ENCODE results near the gene NHSL1. TPM values are rescaled to one million over a fixed set of nuclear protein-coding genes. Genes with fewer than 3 reads are reported as not detected.

The NHSL1 gene
- total and polyA plus RNA-seq, 2 of the 8 experiments (the other 6 are each of a cell fraction or from before 2014, with no cell fraction given), result 7.2 to 32.4 TPM

GRCh38 chr6:138512609-138513008 is 13.3 kb upstream of the NHSL1 start (continued):
- no peak for TF ChIP-seq CHD7 (IDR thresholded peaks at IDR 0.05; ENCODE audit: insufficient replicate concordance, low read length)
- no peak for TF ChIP-seq GABPA (IDR thresholded peaks at IDR 0.05; ENCODE audit: borderline replicate concordance, insufficient read depth, low read length)
- TF ChIP-seq BRCA1 (IDR thresholded peaks at IDR 0.05; ENCODE audit: low read depth, low read length), result no peak
- TF ChIP-seq SRF (IDR thresholded peaks at IDR 0.05; ENCODE audit: low read depth, low read length), result no peak
- TF ChIP-seq HDAC2 (IDR thresholded peaks at IDR 0.05; ENCODE audit: borderline replicate concordance in 1 of 2, low read depth in 2 of 2, low read length in 2 of 2), result no peak
- TF ChIP-seq FOSL1 (IDR thresholded peaks at IDR 0.05; ENCODE audit: insufficient read depth, low read depth, low read length), result no peak
- no peak for TF ChIP-seq SAP30 (IDR thresholded peaks at IDR 0.05; ENCODE audit: insufficient read depth, insufficient replicate concordance, low read length)
- TF ChIP-seq KDM5A (IDR thresholded peaks at IDR 0.05; ENCODE audit: low read length), result no peak
- no peak for TF ChIP-seq SP1 (IDR thresholded peaks at IDR 0.05; ENCODE audit: low read depth, low read length)
- TF ChIP-seq NANOG (IDR thresholded peaks at IDR 0.05; ENCODE audit: insufficient read depth, low read depth, low read length, poor library complexity, severe bottlenecking), result no peak
- no peak for TF ChIP-seq NRF1 (IDR thresholded peaks at IDR 0.05; ENCODE audit: low read depth, low read length)
- no peak for TF ChIP-seq SP2 (IDR thresholded peaks at IDR 0.05; ENCODE audit: low read length)
